Uterus (tissue), 2 donors: ENCODE data around the gene USH1G.

Experiments
- POLR2A ChIP-seq, 2 donors: fragments of 450-650 bp; IDR thresholded peaks; one replicate each; pipeline ENCODE4 v1.6.1; 2016; ENCODE audit warnings: antibody characterized with exemption in 2 of 2, mild to moderate bottlenecking in 1 of 2, moderate library complexity in 1 of 2
- TF ChIP-seq, protein P1 (sequence below), 4 experiments: fragments of 200-600 bp in 2 of 4; fragments of 450-650 bp in 2 of 4; sonication (generic) in 2 of 4; IDR thresholded peaks; one replicate each; pipeline ENCODE4 v1.5.1; 2016 to 2019; ENCODE audit warnings: antibody characterized with exemption in 4 of 4, mild to moderate bottlenecking in 2 of 4, moderate library complexity in 1 of 4

DNA sequence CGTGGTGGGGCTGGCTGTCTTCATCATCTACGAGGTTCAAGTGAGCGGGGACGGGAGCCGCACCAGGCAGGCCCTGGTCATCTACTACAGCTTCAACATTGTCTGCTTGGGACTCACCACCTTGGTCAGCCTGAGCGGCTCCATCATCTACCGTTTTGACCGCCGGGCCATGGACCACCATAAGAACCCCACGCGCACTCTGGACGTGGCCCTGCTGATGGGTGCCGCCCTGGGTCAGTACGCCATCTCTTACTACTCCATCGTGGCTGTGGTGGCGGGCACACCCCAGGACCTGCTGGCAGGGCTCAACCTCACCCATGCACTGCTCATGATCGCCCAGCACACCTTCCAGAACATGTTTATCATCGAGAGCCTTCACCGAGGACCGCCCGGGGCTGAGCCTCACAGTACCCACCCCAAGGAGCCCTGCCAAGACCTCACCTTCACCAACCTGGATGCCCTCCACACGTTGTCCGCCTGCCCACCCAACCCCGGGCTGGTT, 7.5 kb upstream of the USH1G start:
- TF ChIP-seq, protein P1, sequence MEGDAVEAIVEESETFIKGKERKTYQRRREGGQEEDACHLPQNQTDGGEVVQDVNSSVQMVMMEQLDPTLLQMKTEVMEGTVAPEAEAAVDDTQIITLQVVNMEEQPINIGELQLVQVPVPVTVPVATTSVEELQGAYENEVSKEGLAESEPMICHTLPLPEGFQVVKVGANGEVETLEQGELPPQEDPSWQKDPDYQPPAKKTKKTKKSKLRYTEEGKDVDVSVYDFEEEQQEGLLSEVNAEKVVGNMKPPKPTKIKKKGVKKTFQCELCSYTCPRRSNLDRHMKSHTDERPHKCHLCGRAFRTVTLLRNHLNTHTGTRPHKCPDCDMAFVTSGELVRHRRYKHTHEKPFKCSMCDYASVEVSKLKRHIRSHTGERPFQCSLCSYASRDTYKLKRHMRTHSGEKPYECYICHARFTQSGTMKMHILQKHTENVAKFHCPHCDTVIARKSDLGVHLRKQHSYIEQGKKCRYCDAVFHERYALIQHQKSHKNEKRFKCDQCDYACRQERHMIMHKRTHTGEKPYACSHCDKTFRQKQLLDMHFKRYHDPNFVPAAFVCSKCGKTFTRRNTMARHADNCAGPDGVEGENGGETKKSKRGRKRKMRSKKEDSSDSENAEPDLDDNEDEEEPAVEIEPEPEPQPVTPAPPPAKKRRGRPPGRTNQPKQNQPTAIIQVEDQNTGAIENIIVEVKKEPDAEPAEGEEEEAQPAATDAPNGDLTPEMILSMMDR (IDR thresholded peaks at IDR 0.05) = no peak
- no peak for TF ChIP-seq POLR2A (IDR thresholded peaks at IDR 0.05)
